Fibroblast of the aortic adventitia (primary cell): Measurements from ENCODE around the gene CDKN3. TPM values are rescaled to one million over a fixed set of nuclear protein-coding genes. Genes with fewer than 3 reads are reported as not detected.
"Not testable (repeated sequence)": the region's sequence is repeated elsewhere in the genome, so short reads cannot be mapped to it uniquely, and the experiment has no call there.

Experiments used
- DNase-seq: peaks from one replicate; pipeline ENCODE4 v3.0.0-alpha.2; 2010; ENCODE audit warnings: low read depth
- H3K4me3 ChIP-seq: 2 replicates; pipeline ENCODE4 v1.5.1; 2011; ENCODE audit warnings: low read depth, mild to moderate bottlenecking, control low read depth, low read length, moderate library complexity
- total RNA-seq: library from RNA; depleted of rRNA; stranded (reverse); fragments of >200 nt; gene quantifications from 2 replicates; pipeline ENCODE4 v1.2.3, GENCODE V29; 2012; ENCODE audit warnings: low replicate concordance
- TF ChIP-seq, protein P1 (sequence below): IDR thresholded peaks from 2 replicates; pipeline ENCODE4 v1.5.1; 2011; ENCODE audit warnings: mild to moderate bottlenecking, low read length, control low read depth, inconsistent platforms; ENCODE audit not compliant: insufficient read depth

The CDKN3 gene
- total RNA-seq, 1 donor: 33.4 TPM

DNA sequence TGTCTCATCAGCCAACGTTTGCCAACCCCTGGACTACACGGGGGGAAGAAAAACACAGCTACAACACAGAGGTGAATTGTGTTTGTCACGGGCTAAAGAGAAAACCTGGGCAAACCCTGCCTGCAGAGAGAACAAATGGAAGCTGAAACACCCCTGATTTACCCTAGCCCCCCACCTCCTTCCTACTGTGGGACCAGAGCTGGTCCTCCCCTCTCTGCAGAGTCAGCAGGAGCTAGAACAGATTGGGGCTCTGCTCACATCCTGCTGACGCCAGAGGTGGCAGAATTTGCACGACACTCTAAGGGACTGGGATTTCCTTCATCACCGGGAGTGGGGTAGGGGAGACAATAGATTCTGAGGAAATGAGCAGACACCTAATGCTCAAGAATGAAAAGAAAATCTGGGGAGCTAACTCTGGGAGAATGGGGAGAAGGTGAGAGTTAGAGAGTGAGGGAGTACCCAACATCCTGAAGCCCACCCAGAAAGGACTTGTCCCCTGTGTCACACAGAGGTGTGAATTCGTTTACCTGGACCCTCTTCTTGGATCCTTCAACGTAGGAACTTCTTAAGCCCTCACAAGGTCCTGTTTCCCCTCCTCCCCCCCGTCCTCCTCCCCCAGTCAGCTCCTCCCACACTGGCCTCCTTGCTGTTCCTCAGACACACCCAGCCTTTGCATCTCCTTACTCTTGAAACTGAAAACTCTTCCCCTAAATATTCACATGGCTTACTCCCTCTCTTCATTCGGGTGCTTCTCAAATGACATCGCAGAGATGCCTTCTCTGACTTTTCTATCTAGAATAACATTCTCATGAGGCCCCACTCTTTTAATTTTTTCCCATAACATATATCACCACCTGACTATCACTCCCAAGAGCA, 26.2 kb upstream of the CDKN3 start:
- DNase-seq: no peak
- TF ChIP-seq, protein P1, sequence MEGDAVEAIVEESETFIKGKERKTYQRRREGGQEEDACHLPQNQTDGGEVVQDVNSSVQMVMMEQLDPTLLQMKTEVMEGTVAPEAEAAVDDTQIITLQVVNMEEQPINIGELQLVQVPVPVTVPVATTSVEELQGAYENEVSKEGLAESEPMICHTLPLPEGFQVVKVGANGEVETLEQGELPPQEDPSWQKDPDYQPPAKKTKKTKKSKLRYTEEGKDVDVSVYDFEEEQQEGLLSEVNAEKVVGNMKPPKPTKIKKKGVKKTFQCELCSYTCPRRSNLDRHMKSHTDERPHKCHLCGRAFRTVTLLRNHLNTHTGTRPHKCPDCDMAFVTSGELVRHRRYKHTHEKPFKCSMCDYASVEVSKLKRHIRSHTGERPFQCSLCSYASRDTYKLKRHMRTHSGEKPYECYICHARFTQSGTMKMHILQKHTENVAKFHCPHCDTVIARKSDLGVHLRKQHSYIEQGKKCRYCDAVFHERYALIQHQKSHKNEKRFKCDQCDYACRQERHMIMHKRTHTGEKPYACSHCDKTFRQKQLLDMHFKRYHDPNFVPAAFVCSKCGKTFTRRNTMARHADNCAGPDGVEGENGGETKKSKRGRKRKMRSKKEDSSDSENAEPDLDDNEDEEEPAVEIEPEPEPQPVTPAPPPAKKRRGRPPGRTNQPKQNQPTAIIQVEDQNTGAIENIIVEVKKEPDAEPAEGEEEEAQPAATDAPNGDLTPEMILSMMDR: no peak
- H3K4me3 ChIP-seq: no peak overlapping the region

GRCh38 chr14:54374117-54374884, 22.5 kb upstream of the CDKN3 start:
- peak; percentile 72 for DNase-seq
- TF ChIP-seq, protein P1: no peak
- H3K4me3 ChIP-seq: no peak overlapping the region

DNA sequence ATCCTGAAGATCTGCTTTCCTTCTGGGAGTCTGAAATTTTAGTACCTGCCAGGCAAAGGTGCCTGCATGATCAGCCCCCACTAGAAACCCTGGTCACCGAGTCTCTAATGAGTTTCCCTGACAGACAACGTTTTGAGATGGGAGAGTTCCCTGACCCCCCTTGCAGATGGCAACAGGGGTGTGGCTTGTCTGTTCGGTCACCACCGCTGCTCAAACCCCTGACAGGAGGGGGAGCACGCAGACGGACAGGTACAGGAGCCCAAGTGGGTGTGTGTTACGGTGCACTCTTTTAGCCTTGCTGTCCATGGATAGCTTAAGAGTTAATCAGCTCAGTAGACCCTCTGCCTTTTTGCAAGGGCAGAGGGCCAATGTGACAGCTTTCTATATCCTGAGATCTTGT, 19.3 kb upstream of the CDKN3 start:
- TF ChIP-seq, protein P1: no peak
- DNase-seq: no peak
- no peak overlapping the region for H3K4me3 ChIP-seq

DNA sequence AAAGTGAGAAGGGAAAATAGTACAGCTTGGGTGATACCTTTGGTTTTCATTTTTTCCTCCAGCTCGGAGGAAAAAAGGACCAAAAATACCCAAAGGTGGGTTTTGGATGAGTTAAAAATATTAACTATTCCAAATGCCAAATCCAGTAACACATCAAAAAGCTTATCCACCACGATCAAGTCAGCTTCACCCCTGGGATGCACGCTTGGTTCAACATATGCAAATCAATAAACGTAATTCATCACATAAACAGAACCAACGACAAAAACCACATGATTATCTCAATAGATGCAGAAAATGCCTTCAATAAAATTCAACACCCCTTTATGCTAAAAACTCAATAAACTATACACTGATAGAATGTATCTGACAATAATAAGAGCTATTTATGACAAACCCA, 17.9 kb upstream of the CDKN3 start:
- H3K4me3 ChIP-seq, DNase-seq: not testable (repeated sequence)

DNA sequence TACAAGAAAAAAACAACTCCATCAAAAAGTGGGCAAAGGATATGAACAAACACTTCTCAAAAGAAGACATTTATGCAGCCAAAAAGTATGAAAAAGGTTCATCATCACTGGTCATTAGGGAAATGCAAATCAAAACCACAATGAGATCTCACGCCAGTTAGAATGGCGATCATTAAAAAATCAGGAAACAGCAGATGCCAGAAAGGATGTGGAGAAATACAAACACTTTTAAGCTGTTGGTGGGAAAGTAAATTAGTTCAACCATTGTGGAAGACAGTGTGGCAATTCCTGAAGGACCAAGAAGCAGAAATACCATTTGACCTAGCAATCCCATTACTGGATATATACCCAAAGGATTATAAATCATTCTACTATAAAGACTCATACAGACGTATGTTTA, 16.2 kb upstream of the CDKN3 start:
- H3K4me3 ChIP-seq, DNase-seq: not testable (repeated sequence)

DNA sequence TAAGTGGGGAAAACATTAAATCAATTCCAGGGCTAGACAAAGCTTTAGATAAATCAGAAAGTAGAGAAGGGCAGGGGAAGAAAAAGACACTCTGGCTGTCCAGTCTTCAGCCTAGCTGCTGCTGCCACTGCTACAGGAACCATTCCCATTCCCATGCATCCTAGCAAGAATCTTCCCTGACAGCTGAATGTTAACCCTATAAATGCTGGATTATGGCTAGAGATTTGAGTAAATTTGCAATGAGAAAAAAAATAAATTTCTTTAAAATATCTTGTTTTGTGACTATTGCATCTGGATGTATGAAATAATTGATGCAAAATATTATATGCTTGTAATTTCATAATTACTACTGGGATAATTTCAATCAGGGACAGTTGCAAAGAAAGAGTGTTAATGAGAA, 15.0 kb upstream of the CDKN3 start:
- no peak overlapping the region for H3K4me3 ChIP-seq
- no peak for DNase-seq
- TF ChIP-seq, protein P1: no peak

DNA sequence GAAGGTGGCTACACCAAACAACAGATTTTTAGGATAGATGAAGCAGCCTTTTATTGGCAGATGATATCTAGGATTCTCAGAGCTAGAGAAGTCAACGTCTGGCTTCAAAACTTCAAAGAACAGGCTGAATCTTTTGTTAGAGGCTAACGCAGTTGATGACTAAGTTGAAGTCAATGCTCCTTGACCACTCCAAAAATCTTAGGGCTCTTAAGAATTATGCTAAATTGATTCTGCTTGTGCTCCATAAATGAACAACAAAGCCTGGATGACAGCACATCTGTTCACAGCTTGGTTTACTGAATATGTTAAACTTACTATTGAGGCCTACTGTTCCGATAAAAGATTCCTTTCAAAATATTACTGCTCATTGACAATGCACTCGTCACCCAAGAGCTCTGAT, 13.0 kb upstream of the CDKN3 start:
- TF ChIP-seq, protein P1: no peak
- no peak for DNase-seq
- no peak overlapping the region for H3K4me3 ChIP-seq

GRCh38 chr14:54385556-54385955, 11.3 kb upstream of the CDKN3 start:
- TF ChIP-seq, protein P1: no peak

More at GRCh38 chr14:54385556-54385955, 11.3 kb upstream of the CDKN3 start:
- H3K4me3 ChIP-seq: no peak overlapping the region
- DNase-seq: no peak
